ENCODE data around the gene CD209.

DNA sequence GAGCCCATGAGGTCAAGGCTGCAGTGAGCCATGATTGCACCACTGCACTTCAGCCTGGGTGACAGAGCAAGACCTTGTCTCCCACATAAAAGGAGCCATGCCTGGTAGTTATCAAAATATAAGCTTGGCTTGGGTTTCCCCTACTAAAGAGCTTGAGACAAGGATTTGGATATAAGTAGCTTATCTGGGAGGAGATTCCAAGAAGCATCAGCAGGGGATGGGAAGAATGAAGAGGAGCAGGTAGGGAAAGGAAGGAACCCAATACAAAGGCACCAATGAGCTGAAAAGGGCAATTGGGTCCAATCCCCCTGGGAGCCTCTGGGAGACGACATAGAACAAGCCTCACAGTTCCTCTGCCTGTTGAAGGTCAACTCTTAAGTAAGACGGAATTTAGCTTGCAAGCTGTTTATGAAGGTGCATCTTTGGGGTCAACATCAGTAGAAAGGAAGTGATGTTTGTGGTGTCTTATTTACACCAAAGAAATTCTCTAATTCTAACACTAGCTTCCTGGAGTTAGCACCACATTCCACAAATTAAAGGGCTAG, 8.1 kb downstream of the CD209 start:
- TF ChIP-seq, protein P1, sequence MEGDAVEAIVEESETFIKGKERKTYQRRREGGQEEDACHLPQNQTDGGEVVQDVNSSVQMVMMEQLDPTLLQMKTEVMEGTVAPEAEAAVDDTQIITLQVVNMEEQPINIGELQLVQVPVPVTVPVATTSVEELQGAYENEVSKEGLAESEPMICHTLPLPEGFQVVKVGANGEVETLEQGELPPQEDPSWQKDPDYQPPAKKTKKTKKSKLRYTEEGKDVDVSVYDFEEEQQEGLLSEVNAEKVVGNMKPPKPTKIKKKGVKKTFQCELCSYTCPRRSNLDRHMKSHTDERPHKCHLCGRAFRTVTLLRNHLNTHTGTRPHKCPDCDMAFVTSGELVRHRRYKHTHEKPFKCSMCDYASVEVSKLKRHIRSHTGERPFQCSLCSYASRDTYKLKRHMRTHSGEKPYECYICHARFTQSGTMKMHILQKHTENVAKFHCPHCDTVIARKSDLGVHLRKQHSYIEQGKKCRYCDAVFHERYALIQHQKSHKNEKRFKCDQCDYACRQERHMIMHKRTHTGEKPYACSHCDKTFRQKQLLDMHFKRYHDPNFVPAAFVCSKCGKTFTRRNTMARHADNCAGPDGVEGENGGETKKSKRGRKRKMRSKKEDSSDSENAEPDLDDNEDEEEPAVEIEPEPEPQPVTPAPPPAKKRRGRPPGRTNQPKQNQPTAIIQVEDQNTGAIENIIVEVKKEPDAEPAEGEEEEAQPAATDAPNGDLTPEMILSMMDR (IDR thresholded peaks at IDR 0.05; ENCODE audit: poor library complexity), result no peak
- TF ChIP-seq EZH2phosphoT487 (IDR thresholded peaks at IDR 0.05; ENCODE audit: low read depth, severe bottlenecking, unreplicated experiment), result no peak
- no peak for TF ChIP-seq EZH2 (IDR thresholded peaks at IDR 0.05; ENCODE audit: borderline replicate concordance)

Data from hepatocyte (in vitro differentiated cells).